GM21390 (cell line): ENCODE results near the gene PLA2G2E.
"Not testable (repeated sequence)": the region's sequence is repeated elsewhere in the genome, so short reads cannot be mapped to it uniquely, and the experiment has no call there.

Experiments used
- ATAC-seq: cut with Tn5 transposase; IDR thresholded peaks from one replicate; pipeline ENCODE4 v1.9.1; 2021; ENCODE audit not compliant: unreplicated experiment

PLA2G2E gene

GRCh38 chr1:19934336-19934735 is 10.9 kb upstream of the PLA2G2E start:
- ATAC-seq: no peak

- no peak for ATAC-seq
Measured at GRCh38 chr1:19932866-19933265, 9.4 kb upstream of the PLA2G2E start.

- ATAC-seq: not testable (repeated sequence)
Measured at GRCh38 chr1:19927130-19927421, 3.7 kb upstream of the PLA2G2E start.

GRCh38 chr1:19926296-19927129 is 3.1 kb upstream of the PLA2G2E start:
- ATAC-seq: no peak

- ATAC-seq: no peak
Measured at GRCh38 chr1:19925342-19926070, 2.1 kb upstream of the PLA2G2E start.

GRCh38 chr1:19923953-19924346 is 533 bp upstream of the PLA2G2E start:
- ATAC-seq: no peak

GRCh38 chr1:19922015-19922688 is 1.3 kb downstream of the PLA2G2E start:
- ATAC-seq: no peak

GRCh38 chr1:19921310-19921709 is 2.1 kb downstream of the PLA2G2E start:
- no peak for ATAC-seq

- no peak for ATAC-seq
Measured at GRCh38 chr1:19920132-19920710, 3.2 kb downstream of the PLA2G2E start.

GRCh38 chr1:19918057-19918456 is 5.4 kb downstream of the PLA2G2E start:
- ATAC-seq: no peak

GRCh38 chr1:19910650-19911049 is 12.8 kb downstream of the PLA2G2E start:
- no peak for ATAC-seq

- no peak for ATAC-seq
Measured at GRCh38 chr1:19909971-19910370, 13.4 kb downstream of the PLA2G2E start.

- no peak for ATAC-seq
Measured at GRCh38 chr1:19909392-19909791, 14.0 kb downstream of the PLA2G2E start.

- no peak for ATAC-seq
Measured at GRCh38 chr1:19907456-19907855, 16.0 kb downstream of the PLA2G2E start.

- no peak for ATAC-seq
Measured at GRCh38 chr1:19903621-19904020, 19.8 kb downstream of the PLA2G2E start.

GRCh38 chr1:19901653-19902052 is 21.8 kb downstream of the PLA2G2E start:
- ATAC-seq: no peak

- no peak for ATAC-seq
Measured at GRCh38 chr1:19894218-19894617, 29.2 kb downstream of the PLA2G2E start.

GRCh38 chr1:19893687-19894086 is 29.7 kb downstream of the PLA2G2E start:
- no peak for ATAC-seq

GRCh38 chr1:19892628-19893168 is 30.7 kb downstream of the PLA2G2E start:
- ATAC-seq: no peak

- no peak for ATAC-seq
Measured at GRCh38 chr1:19892129-19892528, 31.3 kb downstream of the PLA2G2E start.

GRCh38 chr1:19889656-19890055 is 33.8 kb downstream of the PLA2G2E start:
- no peak for ATAC-seq
